Lower leg skin (tissue), 3 donors: ENCODE data around the gene MRRF.

Experiments used
- CTCF ChIP-seq, 3 donors: fragments of 450-650 bp; IDR thresholded peaks; one replicate each; pipeline ENCODE4 v1.5.1; 2016; ENCODE audit warnings: antibody characterized with exemption in 3 of 3, mild to moderate bottlenecking in 3 of 3, moderate library complexity in 2 of 3
- POLR2A ChIP-seq, 2 donors: fragments of 450-650 bp; IDR thresholded peaks; one replicate each; pipeline ENCODE4 v1.6.1; 2016 to 2017; ENCODE audit warnings: antibody characterized with exemption in 2 of 2, mild to moderate bottlenecking in 1 of 2, moderate library complexity in 1 of 2

GRCh38 chr9:122277285-122277897, 12.7 kb downstream of the MRRF start:
- TF ChIP-seq CTCF (IDR thresholded peaks at IDR 0.05) (no peak), POLR2A (IDR thresholded peaks at IDR 0.05) (no peak)
